GM12865 (cell line): Measurements from ENCODE around the gene ZNF700.
"Not testable (repeated sequence)": the region's sequence is repeated elsewhere in the genome, so short reads cannot be mapped to it uniquely, and the experiment has no call there.

ENCODE experiments used
- DNase-seq: peaks from one replicate; pipeline ENCODE4 v3.0.0; 2010; ENCODE audit warnings: low read depth
- H3K4me3 ChIP-seq: 2 replicates; pipeline ENCODE4 v1.5.1; 2011; ENCODE audit warnings: mild to moderate bottlenecking, low read depth, low read length, control low read depth
- CTCF ChIP-seq: IDR thresholded peaks from 2 replicates; pipeline ENCODE4 v1.5.1; 2011; ENCODE audit warnings: low read length, control low read depth, low read depth, inconsistent platforms; ENCODE audit not compliant: insufficient read depth; ENCODE audit errors: missing control alignments

ZNF700 gene

GRCh38 chr19:11948646-11949045 is 23.7 kb downstream of the ZNF700 start:
- H3K4me3 ChIP-seq, result no peak overlapping the region

DNA sequence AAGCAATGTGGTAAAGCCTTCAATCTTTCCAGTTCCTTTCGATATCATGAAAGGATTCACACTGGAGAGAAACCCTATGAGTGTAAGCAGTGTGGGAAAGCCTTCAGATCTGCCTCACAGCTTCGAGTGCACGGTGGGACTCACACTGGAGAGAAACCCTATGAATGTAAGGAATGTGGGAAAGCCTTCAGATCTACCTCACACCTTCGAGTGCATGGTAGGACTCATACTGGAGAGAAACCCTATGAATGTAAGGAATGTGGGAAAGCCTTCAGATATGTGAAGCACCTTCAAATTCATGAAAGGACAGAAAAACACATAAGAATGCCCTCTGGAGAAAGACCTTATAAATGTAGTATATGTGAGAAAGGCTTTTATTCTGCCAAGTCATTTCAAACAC is 24.3 kb downstream of the ZNF700 start:
- no peak overlapping the region for H3K4me3 ChIP-seq
- no peak for TF ChIP-seq CTCF
- peak; percentile 17 for DNase-seq

More at GRCh38 chr19:11948646-11949045, 23.7 kb downstream of the ZNF700 start:
- DNase-seq, result no peak
- TF ChIP-seq CTCF, result no peak

GRCh38 chr19:11949614-11950080 is 24.7 kb downstream of the ZNF700 start:
- DNase-seq, H3K4me3 ChIP-seq: not testable (repeated sequence)

GRCh38 chr19:11950312-11950711 is 25.4 kb downstream of the ZNF700 start:
- TF ChIP-seq CTCF, result no peak
- DNase-seq, result no peak

GRCh38 chr19:11963566-11964355 is 38.9 kb downstream of the ZNF700 start:
- peak overlapping the region; percentile 96 for H3K4me3 ChIP-seq
- peak; percentile 78 for TF ChIP-seq CTCF

More at GRCh38 chr19:11950312-11950711, 25.4 kb downstream of the ZNF700 start:
- H3K4me3 ChIP-seq, result no peak overlapping the region

DNA sequence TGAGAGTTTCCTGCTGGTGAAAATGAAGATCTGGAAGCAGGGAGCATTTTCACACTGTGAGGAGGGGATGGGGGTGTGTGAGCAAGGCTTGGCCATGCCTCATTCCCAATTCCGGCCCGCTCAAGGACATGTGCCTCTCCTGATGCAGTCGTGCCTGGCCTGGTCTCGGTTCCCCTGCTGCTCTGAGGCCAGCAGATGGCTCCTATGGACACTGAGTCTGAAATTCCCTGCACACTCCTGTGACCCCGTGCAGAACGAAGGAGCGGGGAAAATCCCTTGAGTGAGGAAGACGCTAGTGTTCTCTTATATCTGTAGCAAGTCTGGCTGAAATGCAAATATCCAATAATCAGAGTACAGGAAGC is 39.6 kb downstream of the ZNF700 start:
- TF ChIP-seq CTCF, result no peak
- H3K4me3 ChIP-seq, result peak overlapping the region; percentile 96
- no peak for DNase-seq

More at GRCh38 chr19:11963566-11964355, 38.9 kb downstream of the ZNF700 start:
- peak; percentile 82 for DNase-seq

DNA sequence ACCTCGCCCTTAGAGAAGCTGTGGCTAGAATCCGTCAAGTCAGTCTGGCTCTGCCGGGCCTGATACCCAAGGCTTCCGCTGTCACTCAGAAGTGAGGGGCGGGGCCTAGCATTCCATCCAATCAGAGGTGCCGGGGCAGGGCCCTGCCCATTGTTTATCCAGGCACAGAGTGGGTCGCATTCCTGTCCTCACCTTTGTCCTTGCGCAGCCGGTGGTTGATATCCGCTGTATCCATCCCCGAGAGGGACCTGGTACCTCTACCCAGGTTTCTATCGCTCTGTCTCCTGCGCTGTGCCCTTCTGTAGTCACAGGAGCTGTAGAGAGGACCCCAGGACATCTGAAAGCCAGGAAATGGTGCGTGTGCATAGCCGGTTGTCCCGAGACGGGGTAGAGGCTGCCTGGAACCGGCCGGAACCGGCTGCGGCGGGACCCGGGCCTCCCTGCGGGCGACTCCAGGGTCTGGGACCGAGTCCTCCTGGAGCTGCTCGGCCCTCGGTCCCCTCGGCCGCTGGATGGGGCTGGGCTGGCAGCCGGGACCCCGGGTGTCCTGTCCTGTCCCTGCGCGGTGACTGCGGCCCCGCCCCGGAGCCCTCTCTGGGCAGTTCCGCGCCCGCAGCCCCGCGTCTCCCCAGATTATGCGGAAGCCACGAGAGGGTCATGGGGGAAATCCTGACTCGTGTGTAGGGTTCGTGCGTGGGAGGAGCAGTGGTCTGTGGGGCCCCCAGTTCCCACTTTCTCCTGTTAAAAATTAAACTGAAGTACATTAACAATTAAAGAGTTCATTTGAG is 40.1 kb downstream of the ZNF700 start, which contains the start of gene ZNF763:
TSS of gene ZNF763 (plus strand) at position 183 of the 788 bp plus-strand sequence. CDS start at position 352, 169 bp downstream.
- peak; percentile 95 for DNase-seq
- H3K4me3 ChIP-seq, result peak within 1 kb of the TSS; percentile 96
- TF ChIP-seq CTCF, result no peak
